GM12872 (cell line): Measurements from ENCODE around the gene TBC1D2.

ENCODE experiments used
- TF ChIP-seq, protein P1 (sequence below): IDR thresholded peaks from 3 replicates; pipeline ENCODE4 v1.5.1; 2011; ENCODE audit warnings: low read depth, mild to moderate bottlenecking, low read length, moderate library complexity; ENCODE audit not compliant: insufficient read depth

TBC1D2 gene

GRCh38 chr9:98284754-98285153 is 29.3 kb upstream of the TBC1D2 start:
- TF ChIP-seq, protein P1, sequence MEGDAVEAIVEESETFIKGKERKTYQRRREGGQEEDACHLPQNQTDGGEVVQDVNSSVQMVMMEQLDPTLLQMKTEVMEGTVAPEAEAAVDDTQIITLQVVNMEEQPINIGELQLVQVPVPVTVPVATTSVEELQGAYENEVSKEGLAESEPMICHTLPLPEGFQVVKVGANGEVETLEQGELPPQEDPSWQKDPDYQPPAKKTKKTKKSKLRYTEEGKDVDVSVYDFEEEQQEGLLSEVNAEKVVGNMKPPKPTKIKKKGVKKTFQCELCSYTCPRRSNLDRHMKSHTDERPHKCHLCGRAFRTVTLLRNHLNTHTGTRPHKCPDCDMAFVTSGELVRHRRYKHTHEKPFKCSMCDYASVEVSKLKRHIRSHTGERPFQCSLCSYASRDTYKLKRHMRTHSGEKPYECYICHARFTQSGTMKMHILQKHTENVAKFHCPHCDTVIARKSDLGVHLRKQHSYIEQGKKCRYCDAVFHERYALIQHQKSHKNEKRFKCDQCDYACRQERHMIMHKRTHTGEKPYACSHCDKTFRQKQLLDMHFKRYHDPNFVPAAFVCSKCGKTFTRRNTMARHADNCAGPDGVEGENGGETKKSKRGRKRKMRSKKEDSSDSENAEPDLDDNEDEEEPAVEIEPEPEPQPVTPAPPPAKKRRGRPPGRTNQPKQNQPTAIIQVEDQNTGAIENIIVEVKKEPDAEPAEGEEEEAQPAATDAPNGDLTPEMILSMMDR, result no peak

DNA sequence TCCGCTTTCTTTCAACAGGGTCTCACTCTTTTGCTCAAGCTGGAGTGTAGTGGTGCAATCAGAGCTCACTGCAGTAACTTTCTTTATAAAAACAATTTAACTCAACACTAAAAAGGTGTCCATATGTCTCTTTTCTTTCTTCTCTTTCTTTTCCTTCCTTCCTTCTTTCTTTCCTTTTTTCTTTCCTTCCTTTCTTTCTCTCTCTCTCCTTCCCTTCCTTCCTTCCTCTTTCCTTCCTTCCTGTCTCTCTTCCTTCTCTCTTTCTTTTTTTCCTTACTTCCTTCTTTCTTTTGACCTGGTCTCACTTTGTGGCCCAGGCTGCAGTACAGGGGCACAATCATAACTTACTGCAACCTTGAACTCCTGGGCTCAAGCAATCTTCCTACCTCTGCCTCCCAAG is 25.8 kb upstream of the TBC1D2 start:
- TF ChIP-seq, protein P1, result no peak

DNA sequence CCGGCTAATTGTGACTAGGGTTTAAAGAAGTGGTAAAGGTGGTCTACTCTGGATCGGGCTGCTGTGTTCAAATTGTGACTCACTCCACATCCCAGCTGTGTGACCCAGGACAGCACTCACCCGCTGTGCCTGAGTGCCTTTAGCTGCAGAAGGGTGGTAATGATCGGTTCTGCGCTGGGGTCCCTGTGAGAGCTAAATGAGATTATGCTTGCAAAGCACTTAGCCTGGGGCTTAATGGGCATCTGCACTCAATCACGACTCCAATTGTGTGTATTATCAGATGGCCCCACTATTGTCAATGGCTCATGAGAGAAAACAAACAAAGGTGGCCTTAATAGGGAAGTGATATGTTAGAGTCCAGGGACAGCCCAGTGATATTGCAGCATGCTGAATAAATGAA is 25.1 kb upstream of the TBC1D2 start:
- TF ChIP-seq, protein P1, result no peak

DNA sequence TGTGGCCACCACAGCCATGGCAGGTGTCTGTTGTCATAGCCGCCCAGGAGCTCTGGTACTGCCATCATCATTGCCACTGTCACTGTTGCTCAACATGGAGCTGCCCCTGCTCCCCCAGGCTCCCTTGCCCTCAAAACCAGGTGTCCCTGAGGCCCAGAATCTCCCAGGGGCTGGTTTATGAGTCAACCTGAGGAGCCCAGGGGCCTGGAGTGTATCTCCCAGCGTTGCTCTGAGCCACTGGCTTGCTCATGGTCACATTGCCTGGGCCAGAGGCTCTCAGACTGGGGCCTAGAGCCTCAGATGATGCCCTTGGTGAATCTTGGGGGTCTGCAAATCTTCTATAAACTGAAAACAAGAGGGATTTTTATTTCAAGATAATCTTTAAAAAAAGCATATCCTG is 24.7 kb upstream of the TBC1D2 start:
- TF ChIP-seq, protein P1, result no peak

GRCh38 chr9:98276907-98277469 is 21.5 kb upstream of the TBC1D2 start:
- TF ChIP-seq, protein P1, result no peak

GRCh38 chr9:98275159-98275558 is 19.7 kb upstream of the TBC1D2 start:
- TF ChIP-seq, protein P1, result no peak

DNA sequence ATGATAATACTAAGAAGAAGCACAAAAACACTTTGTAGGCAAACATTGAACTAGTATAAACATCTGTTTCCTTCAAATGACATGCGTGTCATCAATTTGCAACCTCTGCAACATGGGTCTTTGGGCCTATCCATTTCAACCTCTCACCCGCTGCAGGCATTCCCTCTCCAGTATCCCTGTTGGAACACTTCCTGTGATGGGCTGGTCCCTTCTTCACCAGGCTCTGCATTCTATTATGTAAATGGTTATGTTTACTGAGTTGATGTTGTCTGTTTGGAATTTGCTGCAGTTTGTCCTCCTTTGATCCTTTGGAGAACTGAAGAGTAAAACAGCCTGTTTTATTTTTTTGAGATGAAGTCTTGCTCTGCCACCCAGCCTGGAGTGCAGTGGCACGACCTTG is 16.6 kb upstream of the TBC1D2 start:
- TF ChIP-seq, protein P1, result no peak
